ENCODE measurements around the gene HMCES.
A peak's percentile ranks its signal among the peaks of the same experiment; 100 is the strongest.
"Not testable (repeated sequence)": the region's sequence is repeated elsewhere in the genome, so short reads cannot be mapped to it uniquely, and the experiment has no call there.

The HMCES gene

DNA sequence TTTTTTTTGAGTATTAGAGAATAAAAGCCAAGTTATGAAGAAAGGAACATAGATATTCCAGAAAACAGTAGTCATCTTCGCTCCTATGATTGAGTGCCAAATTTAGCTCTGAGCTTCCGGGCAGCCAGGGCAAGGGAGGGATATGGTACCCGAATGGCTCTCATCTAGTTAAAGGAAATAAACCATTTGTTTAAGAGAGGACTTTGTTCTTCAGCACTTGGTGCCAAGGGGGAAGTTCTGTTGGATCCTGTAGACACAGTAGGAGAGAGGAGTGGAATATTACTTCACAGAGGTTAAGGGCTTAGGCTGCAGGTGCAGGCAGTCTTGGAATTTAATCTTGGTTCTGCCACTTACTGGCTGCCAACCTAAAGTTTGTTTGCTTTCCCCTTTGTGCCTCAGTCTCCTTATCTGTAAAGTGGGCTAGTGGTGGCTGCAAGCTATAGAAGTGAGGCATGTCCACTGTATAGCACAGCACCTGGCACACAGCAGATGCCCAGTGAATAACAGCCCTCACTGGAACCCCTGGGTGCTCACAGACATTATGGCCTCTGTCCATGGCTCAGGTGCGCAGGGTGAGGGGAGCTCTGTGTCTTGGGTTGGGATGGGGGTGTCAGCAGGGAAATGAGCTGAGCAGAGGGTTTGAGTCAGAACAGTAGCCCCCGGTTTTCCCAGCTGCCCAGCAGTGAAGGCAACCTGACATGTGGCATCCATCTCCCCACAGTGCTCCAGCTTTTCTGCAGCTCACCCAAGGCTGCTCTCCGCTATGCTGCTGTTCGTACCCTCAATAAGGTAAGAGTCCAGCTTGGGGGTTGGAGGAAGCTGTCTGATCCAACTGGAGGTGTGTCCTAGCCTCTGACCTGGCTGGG, 18.8 kb upstream of the HMCES start:
- DNase-seq = no peak

- no peak for DNase-seq
Measured at GRCh38 chr3:129260606-129261005, 18.1 kb upstream of the HMCES start.

GRCh38 chr3:129261894-129262293, 16.8 kb upstream of the HMCES start:
- no peak for DNase-seq

- DNase-seq = no peak
Measured at GRCh38 chr3:129263161-129263910, 15.3 kb upstream of the HMCES start.

GRCh38 chr3:129264994-129265393, 13.7 kb upstream of the HMCES start:
- not testable (repeated sequence) for DNase-seq

DNA sequence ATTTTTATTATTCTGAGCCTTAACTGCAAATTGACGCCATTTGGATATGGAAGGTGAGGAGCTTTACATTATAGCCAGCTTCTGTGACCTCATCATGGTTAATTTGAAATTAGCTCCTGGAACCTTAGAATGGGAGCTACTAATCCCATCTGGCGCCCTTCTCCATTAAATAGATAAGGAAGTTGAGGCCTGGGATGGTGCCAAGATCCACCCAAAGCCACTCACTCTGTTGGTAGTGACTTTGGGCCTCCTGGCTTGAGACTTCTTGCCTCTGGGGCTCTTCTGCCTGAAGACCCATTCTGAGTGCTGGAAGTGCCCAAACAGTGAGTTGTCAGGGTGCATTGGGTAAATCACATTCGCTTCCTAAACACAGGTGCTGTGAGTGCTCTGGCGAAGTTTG, 12.0 kb upstream of the HMCES start:
- DNase-seq = no peak

GRCh38 chr3:129268396-129268795, 10.3 kb upstream of the HMCES start:
- DNase-seq = no peak

GRCh38 chr3:129271674-129272073, 7.0 kb upstream of the HMCES start:
- no peak for DNase-seq

- peak; percentile 69 for DNase-seq
Measured at GRCh38 chr3:129276385-129276784, 2.3 kb upstream of the HMCES start.

- DNase-seq = no peak
Measured at GRCh38 chr3:129277829-129278271, 820 bp upstream of the HMCES start.

DNA sequence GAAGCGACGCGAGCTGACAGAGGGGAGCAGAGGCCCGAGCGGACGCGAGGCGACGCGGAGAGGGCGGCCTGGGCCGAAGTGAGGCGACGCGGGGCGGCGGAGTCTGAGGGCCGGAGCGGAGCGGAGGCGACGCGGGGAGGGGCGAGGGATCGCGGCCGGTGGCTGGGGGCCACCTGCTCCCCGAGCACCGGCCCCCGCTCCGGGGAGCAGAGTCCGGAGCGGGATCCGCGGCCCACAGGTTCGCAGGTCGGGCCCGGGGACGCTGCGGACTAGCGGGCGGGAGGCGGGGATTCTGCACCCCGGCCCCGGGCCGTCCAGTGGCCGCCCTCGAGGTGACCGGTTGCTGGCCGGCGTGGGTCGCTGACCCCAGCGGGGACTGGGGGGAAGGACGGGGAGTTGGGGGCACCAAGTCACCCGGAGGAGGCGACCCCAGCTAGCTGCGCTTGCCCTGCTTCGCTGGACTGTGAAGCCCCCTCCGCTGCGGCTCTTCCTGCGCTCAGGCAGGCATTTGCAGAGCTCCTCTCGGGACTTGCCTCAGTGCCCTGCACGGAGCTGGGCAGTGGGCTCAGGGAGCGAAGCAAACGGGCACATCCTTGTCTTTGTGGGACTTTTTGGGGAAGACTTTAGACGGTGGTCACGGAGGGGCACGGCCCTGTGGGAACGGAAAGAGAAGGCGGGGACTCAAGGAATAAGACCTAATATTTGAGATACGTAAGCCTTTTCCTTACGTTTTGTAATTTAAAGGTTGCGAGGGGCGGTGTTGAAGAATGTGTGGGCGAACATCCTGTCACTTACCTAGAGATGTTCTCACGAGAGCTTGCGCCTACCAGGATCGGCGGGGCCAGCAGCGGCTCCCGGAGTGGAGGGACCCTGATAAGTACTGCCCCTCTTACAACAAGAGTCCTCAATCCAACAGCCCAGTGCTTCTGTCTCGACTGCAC, 566 bp downstream of the HMCES start:
- peak; percentile 37 for DNase-seq

DNA sequence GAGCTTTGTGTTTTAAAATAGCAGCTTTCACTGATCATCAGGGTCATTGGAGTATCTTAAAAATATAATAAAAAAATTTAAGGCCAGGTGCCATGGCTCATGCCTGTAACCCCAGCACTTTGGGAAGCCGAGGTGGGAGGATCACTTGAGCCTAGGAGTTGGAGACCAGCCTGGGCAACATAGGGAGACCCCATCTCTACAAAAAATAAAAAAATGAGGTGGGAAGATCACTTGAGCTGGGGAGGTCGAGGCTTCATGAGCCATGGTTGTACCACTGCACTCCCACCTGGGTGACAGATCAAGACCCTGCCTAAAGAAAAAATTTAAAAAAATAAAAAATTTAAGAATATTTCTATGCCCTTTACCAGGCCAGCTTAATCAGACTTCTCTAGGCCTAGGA, 1.5 kb downstream of the HMCES start:
- DNase-seq = no peak

DNA sequence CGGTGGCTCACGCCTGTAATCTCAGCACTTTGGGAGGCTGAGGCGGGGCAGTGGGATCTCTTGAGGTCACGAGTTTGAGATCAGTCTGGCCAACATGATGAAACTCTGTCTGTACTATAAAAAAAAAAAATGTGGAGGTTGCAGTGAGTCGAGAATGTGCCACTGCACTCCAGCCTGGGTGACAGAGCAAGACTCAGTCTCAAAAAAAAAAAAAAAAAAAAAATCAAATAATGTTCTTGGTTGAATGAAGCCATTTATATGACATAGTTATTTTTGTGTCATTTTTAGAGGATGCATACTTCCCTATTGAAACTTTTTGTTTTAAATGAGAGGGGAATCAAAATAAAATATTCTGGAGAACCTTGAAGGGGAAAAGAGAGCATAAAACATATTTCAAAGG, 3.1 kb downstream of the HMCES start:
- no peak for DNase-seq

DNA sequence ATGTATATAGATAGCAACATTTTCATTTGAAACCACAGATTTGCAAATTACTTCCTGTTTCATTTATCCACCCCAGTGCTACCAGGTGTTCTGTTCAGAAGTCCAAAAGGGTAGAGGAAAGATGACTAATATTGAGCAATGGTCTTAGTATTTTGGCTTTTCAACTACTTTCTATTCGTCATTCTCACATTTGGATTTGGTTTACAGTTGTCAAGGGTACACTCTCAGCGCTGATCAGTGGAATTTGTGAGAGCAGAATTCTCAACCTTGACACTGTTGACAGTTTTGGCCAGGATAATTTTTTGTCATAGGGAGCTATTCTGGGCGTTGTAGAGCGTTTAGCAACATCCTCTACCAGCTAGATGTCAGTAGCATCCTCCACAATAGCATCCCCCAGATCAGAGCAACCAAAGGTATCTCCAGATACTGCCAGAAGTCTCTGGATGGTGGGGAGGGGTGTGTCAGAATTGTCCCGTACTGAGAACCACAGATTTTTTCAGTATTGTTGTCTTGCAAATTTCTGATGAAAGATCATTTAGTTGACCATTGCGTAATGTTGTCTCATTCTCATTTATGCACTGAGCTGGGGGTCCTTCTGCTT, 4.2 kb downstream of the HMCES start:
- no peak for DNase-seq

- DNase-seq = no peak
Measured at GRCh38 chr3:129286081-129286480, 7.4 kb downstream of the HMCES start.

GRCh38 chr3:129288446-129288845, 9.8 kb downstream of the HMCES start:
- DNase-seq = no peak

DNA sequence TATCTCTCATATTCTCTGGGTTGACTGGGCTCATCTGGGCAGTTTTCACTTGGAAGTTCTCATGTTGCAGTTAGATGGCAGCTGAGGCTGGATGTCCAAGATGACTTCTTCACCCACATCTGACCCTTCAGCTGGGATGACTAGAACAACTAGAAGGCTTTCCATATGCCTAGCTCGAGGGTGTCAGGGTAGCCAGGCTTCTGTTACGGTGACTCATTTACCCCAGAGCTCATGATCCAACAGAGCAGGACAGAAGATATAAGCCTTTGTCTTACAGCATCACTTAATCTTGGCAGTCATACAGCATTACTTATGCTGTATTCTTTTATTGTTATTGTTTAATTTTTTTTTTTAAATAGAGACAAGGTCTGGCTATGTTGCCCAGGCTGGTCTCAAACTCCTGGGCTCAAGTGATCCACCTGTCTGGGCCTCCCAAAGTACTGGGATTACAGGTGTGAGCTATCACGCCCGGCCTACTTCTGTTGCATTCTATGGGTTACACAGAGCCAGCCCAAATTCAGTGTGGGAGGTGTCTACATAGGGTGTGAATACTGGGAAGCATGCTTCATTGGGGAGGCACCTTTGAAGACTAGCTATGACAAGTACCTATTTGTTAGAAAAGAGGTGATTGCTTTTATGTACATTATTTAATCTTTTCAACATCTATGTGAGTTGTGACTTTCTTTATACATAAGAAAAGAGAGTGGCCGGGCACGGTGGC, 10.7 kb downstream of the HMCES start:
- no peak for DNase-seq

GRCh38 chr3:129291236-129291886, 12.7 kb downstream of the HMCES start:
- DNase-seq = no peak

DNA sequence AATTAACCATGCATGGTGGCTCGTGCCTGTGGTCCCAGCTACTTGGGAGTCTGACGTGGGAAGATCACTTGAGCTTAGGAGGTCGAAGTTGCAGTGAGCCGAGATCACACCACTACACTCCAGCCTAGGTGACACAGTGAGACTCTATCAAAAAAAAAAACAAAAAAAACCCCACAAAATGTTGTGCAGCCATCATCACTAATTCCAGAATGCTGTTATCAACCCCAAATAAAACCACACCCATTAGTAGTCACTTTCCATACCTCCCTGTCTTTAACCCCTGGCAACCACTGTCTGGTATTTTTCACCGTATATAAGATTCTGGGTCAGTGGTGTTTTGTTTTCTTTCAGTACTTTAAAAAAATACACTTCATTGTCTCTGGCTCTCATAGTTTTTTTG, 16.6 kb downstream of the HMCES start:
- DNase-seq = no peak

DNA sequence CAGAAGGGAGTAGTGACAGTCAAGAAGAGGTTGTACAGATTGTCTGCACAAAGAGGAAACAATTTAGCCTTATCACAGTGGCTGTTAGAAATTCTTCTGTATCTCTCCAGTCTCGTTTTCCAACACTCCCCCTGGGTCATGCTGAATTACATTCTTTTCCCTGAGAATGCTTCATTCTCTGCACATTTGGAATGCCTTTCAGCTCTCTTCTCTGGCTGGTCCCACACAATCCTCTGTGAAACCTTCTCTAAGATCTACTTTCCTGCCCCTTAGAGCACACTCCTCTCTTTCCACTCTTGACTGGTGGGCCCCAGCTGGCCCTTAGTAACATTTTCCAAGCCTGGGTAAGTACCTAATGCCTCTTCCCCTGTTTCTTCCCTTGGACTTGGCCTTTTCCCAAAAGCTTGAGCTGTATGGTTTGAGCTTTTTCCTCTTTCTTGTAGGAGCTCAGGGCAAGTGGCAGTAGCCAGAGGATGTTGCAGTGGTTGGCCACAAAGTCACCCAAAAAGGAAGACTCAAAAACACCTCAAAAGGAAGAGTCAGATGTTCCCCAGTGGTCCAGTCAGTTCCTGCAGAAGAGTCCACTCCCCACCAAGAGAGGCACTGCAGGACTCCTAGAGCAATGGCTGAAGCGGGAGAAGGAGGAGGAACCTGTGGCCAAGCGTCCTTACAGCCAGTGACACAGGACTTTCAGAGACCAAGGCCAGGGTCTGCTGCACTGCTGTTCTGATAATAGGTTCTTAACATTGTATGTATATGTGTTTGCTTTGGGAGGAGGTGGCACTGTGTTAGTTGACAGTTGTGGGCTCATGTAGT, 25.7 kb downstream of the HMCES start:
- no peak for DNase-seq

DNA sequence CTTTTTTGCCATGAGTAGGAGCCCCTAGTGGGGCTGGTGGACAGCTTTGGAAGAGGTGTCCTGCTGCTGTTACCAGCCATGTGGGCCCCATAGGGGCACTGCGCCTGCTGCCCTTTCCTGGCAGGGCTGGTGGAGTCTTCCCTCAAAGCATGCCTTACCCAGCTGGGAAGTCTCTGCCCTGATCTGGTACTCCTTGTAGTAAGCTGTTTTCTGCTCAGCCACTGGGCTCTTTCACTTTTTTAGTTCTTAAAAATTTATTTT, 26.2 kb downstream of the HMCES start:
- no peak for DNase-seq
